ENCODE data around the gene PPARG. TPM values are rescaled to one million over a fixed set of nuclear protein-coding genes. Genes with fewer than 3 reads are reported as not detected.

The PPARG gene
- total and polyA plus RNA-seq, 5 donors, result 10.4 to 18.9 (median 15.3) TPM

- no peak overlapping the region for H3K4me3 ChIP-seq (ENCODE audit: low read length)
- no peak overlapping the region for H3K27ac ChIP-seq (ENCODE audit: low read length)
- ATAC-seq, result no peak
- H3K9me3 ChIP-seq (ENCODE audit: control insufficient read depth, low read length), result no peaks in the 10 kb centered on the region
- H3K4me1 ChIP-seq (ENCODE audit: control insufficient read depth, insufficient read depth, low read length), result no peaks in the 10 kb centered on the region
- DNase-seq, result no peak
- intact Hi-C loops (cut with DNase I), result no loop called here
- no peaks in the 10 kb centered on the region for H3K27me3 ChIP-seq (ENCODE audit: control insufficient read depth, insufficient read depth)
- WGBS, result 88% methylated on average over 3 of the region's 3 CpGs
These were observed 68.6 kb downstream of the PPARG start for GRCh38 chr3:12357456-12357855.

GRCh38 chr3:12363397-12364195, 74.7 kb downstream of the PPARG start:
- DNase-seq (no peak), ATAC-seq (no peak)
- H3K27me3 ChIP-seq (ENCODE audit: control insufficient read depth, insufficient read depth), result no peaks in the 10 kb centered on the region
- no peaks in the 10 kb centered on the region for H3K9me3 ChIP-seq (ENCODE audit: control insufficient read depth, low read length)
- 42% methylated on average over 6 of the region's 6 CpGs for whole genome bisulfite sequencing
- intact Hi-C loops (cut with DNase I), result no loop called here
- H3K4me1 ChIP-seq (ENCODE audit: control insufficient read depth, insufficient read depth, low read length), result peaks cover 4% of the 10 kb centered on the region
- H3K27ac ChIP-seq (ENCODE audit: low read length), result no peak overlapping the region
- H3K4me3 ChIP-seq (ENCODE audit: low read length), result no peak overlapping the region

- 79% methylated on average over 3 of the region's 3 CpGs for WGBS
- no peak overlapping the region for H3K27ac ChIP-seq (ENCODE audit: low read length)
- ATAC-seq, result no peak
- no peaks in the 10 kb centered on the region for H3K27me3 ChIP-seq (ENCODE audit: control insufficient read depth, insufficient read depth)
- intact Hi-C loops (cut with DNase I), result no loop called here
- DNase-seq, result no peak
- no peak overlapping the region for H3K4me3 ChIP-seq (ENCODE audit: low read length)
- H3K4me1 ChIP-seq (ENCODE audit: control insufficient read depth, insufficient read depth, low read length), result peaks cover 8% of the 10 kb centered on the region
- no peaks in the 10 kb centered on the region for H3K9me3 ChIP-seq (ENCODE audit: control insufficient read depth, low read length)
These were observed 78.5 kb downstream of the PPARG start for GRCh38 chr3:12367346-12367745.

- peaks cover 4% of the 10 kb centered on the region for H3K4me1 ChIP-seq (ENCODE audit: control insufficient read depth, insufficient read depth, low read length)
- no peak for ATAC-seq
- H3K27ac ChIP-seq (ENCODE audit: low read length), result no peak overlapping the region
- no peaks in the 10 kb centered on the region for H3K27me3 ChIP-seq (ENCODE audit: control insufficient read depth, insufficient read depth)
- intact Hi-C loops (cut with DNase I), result no loop called here
- 94% methylated on average over 6 of the region's 6 CpGs for WGBS
- no peak for DNase-seq
- no peaks in the 10 kb centered on the region for H3K9me3 ChIP-seq (ENCODE audit: control insufficient read depth, low read length)
- H3K4me3 ChIP-seq (ENCODE audit: low read length), result no peak overlapping the region
These were observed 80.2 kb downstream of the PPARG start for GRCh38 chr3:12369029-12369428.

GRCh38 chr3:12369598-12369997, 80.7 kb downstream of the PPARG start:
- DNase-seq (no peak), ATAC-seq (no peak)
- no peaks in the 10 kb centered on the region for H3K27me3 ChIP-seq (ENCODE audit: control insufficient read depth, insufficient read depth)
- no peaks in the 10 kb centered on the region for H3K9me3 ChIP-seq (ENCODE audit: control insufficient read depth, low read length)
- H3K4me1 ChIP-seq (ENCODE audit: control insufficient read depth, insufficient read depth, low read length), result peaks cover 6% of the 10 kb centered on the region
- WGBS, result 89% methylated on average over 1 of the region's 1 CpG
- intact Hi-C loops (cut with DNase I), result no loop called here
- no peak overlapping the region for H3K4me3 ChIP-seq (ENCODE audit: low read length)
- H3K27ac ChIP-seq (ENCODE audit: low read length), result peak overlapping the region; percentile 50

- peak; percentile 71 to 95 for ATAC-seq
- WGBS, result 52% methylated on average over 2 of the region's 2 CpGs
- peaks cover 10% of the 10 kb centered on the region for H3K4me1 ChIP-seq (ENCODE audit: control insufficient read depth, insufficient read depth, low read length)
- no peak overlapping the region for H3K27ac ChIP-seq (ENCODE audit: low read length)
- no peak for DNase-seq
- H3K4me3 ChIP-seq (ENCODE audit: low read length), result no peak overlapping the region
- no peaks in the 10 kb centered on the region for H3K9me3 ChIP-seq (ENCODE audit: control insufficient read depth, low read length)
- intact Hi-C loops (cut with DNase I), result no loop called here
- no peaks in the 10 kb centered on the region for H3K27me3 ChIP-seq (ENCODE audit: control insufficient read depth, insufficient read depth)
These were observed 81.9 kb downstream of the PPARG start for GRCh38 chr3:12370758-12371157.

GRCh38 chr3:12371525-12372140, 82.8 kb downstream of the PPARG start:
- Histone ChIP-seq H3K27ac (ENCODE audit: low read length) (no peak overlapping the region), H3K4me3 (ENCODE audit: low read length) (no peak overlapping the region), H3K27me3 (ENCODE audit: control insufficient read depth, insufficient read depth) (no peaks in the 10 kb centered on the region), H3K4me1 (ENCODE audit: control insufficient read depth, insufficient read depth, low read length) (peaks cover 10% of the 10 kb centered on the region), H3K9me3 (ENCODE audit: control insufficient read depth, low read length) (no peaks in the 10 kb centered on the region)
- intact Hi-C loops (cut with DNase I), result no loop called here
- peak; percentile 75 to 78 for ATAC-seq
- peak; percentile 25 to 71 (median 58) for DNase-seq
- 58% methylated on average over 6 of the region's 6 CpGs for WGBS

GRCh38 chr3:12372741-12373280, 83.9 kb downstream of the PPARG start:
- H3K4me3 ChIP-seq (ENCODE audit: low read length), result no peak overlapping the region
- no peaks in the 10 kb centered on the region for H3K27me3 ChIP-seq (ENCODE audit: control insufficient read depth, insufficient read depth)
- ATAC-seq, result no peak
- intact Hi-C loops (cut with DNase I), result no loop called here
- 74% methylated on average over 2 of the region's 2 CpGs for WGBS
- DNase-seq, result no peak
- no peaks in the 10 kb centered on the region for H3K9me3 ChIP-seq (ENCODE audit: control insufficient read depth, low read length)
- H3K27ac ChIP-seq (ENCODE audit: low read length), result no peak overlapping the region
- peaks cover 10% of the 10 kb centered on the region for H3K4me1 ChIP-seq (ENCODE audit: control insufficient read depth, insufficient read depth, low read length)

GRCh38 chr3:12375572-12375971, 86.7 kb downstream of the PPARG start:
- intact Hi-C loops (cut with DNase I), result no loop called here
- 58% methylated on average over 4 of the region's 4 CpGs for WGBS
- Histone ChIP-seq H3K9me3 (ENCODE audit: control insufficient read depth, low read length) (no peaks in the 10 kb centered on the region), H3K4me3 (ENCODE audit: low read length) (no peak overlapping the region), H3K27ac (ENCODE audit: low read length) (no peak overlapping the region), H3K4me1 (ENCODE audit: control insufficient read depth, insufficient read depth, low read length) (peaks cover 8% of the 10 kb centered on the region), H3K27me3 (ENCODE audit: control insufficient read depth, insufficient read depth) (no peaks in the 10 kb centered on the region)
- DNase-seq, result no peak
- ATAC-seq, result no peak

- WGBS, result 78% methylated on average over 5 of the region's 5 CpGs
- intact Hi-C loops (cut with DNase I), result no loop called here
- no peak for ATAC-seq
These were observed 91.0 kb downstream of the PPARG start for GRCh38 chr3:12379640-12380429.

GRCh38 chr3:12380461-12380860, 91.6 kb downstream of the PPARG start:
- H3K9me3 ChIP-seq (ENCODE audit: control insufficient read depth, low read length), result no peaks in the 10 kb centered on the region

More at GRCh38 chr3:12379640-12380429, 91.0 kb downstream of the PPARG start:
- H3K4me1 ChIP-seq (ENCODE audit: control insufficient read depth, insufficient read depth, low read length), result peaks cover 3% of the 10 kb centered on the region
- no peaks in the 10 kb centered on the region for H3K27me3 ChIP-seq (ENCODE audit: control insufficient read depth, insufficient read depth)
- no peak overlapping the region for H3K27ac ChIP-seq (ENCODE audit: low read length)
- no peak for DNase-seq
- H3K4me3 ChIP-seq (ENCODE audit: low read length), result no peak overlapping the region
- no peaks in the 10 kb centered on the region for H3K9me3 ChIP-seq (ENCODE audit: control insufficient read depth, low read length)

More at GRCh38 chr3:12380461-12380860, 91.6 kb downstream of the PPARG start:
- 82% methylated on average over 3 of the region's 3 CpGs for WGBS
- Histone ChIP-seq H3K4me1 (ENCODE audit: control insufficient read depth, insufficient read depth, low read length) (peaks cover 1% of the 10 kb centered on the region), H3K27ac (ENCODE audit: low read length) (no peak overlapping the region), H3K27me3 (ENCODE audit: control insufficient read depth, insufficient read depth) (no peaks in the 10 kb centered on the region), H3K4me3 (ENCODE audit: low read length) (no peak overlapping the region)
- intact Hi-C loops (cut with DNase I), result no loop called here
- DNase-seq, result no peak
- no peak for ATAC-seq
